ENCODE measurements around the gene HOXA3.
A peak's percentile ranks its signal among the peaks of the same experiment; 100 is the strongest.

HOXA3 gene

GRCh38 chr7:27102581-27103442 lies 49.6 kb downstream of the HOXA3 start, which contains the start of gene HOXA2:
Gene HOXA2, minus strand, starts transcription at chr7:27102683. Its CDS starts 183 bp downstream, at chr7:27102500.
- no peak for DNase-seq (ENCODE audit: low read depth)

GRCh38 chr7:27101957-27102580 lies 50.3 kb downstream of the HOXA3 start:
- no peak for DNase-seq (ENCODE audit: low read depth)

- no peak for DNase-seq (ENCODE audit: low read depth)
Measured at GRCh38 chr7:27101171-27101956, 51.0 kb downstream of the HOXA3 start.

GRCh38 chr7:27100694-27101170 lies 51.7 kb downstream of the HOXA3 start:
- DNase-seq (ENCODE audit: low read depth), result no peak

- no peak for DNase-seq (ENCODE audit: low read depth)
Measured at GRCh38 chr7:27099453-27100370, 52.7 kb downstream of the HOXA3 start.

- no peak for DNase-seq (ENCODE audit: low read depth)
Measured at GRCh38 chr7:27098578-27099451, 53.6 kb downstream of the HOXA3 start.

- no peak for DNase-seq (ENCODE audit: low read depth)
Measured at GRCh38 chr7:27097686-27098577, 54.5 kb downstream of the HOXA3 start.

- DNase-seq (ENCODE audit: low read depth), result no peak
Measured at GRCh38 chr7:27096768-27097514, 55.4 kb downstream of the HOXA3 start.

- DNase-seq (ENCODE audit: low read depth), result peak; percentile 66
Measured at GRCh38 chr7:27095897-27096767, 56.3 kb downstream of the HOXA3 start, which contains the start of gene HOXA1. Gene HOXA1, minus strand, starts transcription at chr7:27096000. Its CDS starts 88 bp downstream, at chr7:27095912.

- DNase-seq (ENCODE audit: low read depth), result peak; percentile 13
Measured at GRCh38 chr7:27095050-27095896, 57.1 kb downstream of the HOXA3 start.

GRCh38 chr7:27094304-27095049 lies 57.9 kb downstream of the HOXA3 start:
- DNase-seq (ENCODE audit: low read depth), result no peak

- no peak for DNase-seq (ENCODE audit: low read depth)
Measured at GRCh38 chr7:27093184-27093895, 59.0 kb downstream of the HOXA3 start.

GRCh38 chr7:27092819-27093110 lies 59.6 kb downstream of the HOXA3 start:
- DNase-seq (ENCODE audit: low read depth), result no peak

GRCh38 chr7:27091941-27092818 lies 60.2 kb downstream of the HOXA3 start:
- no peak for DNase-seq (ENCODE audit: low read depth)

Measured in stimulated activated CD4-positive, alpha-beta T cell treated with anti-CD3 and anti-CD28 coated beads, Interleukin-2, amount 100 ng/mL, for 4 hours (primary cell).